ENCODE data around the gene FFAR4.

DNA sequence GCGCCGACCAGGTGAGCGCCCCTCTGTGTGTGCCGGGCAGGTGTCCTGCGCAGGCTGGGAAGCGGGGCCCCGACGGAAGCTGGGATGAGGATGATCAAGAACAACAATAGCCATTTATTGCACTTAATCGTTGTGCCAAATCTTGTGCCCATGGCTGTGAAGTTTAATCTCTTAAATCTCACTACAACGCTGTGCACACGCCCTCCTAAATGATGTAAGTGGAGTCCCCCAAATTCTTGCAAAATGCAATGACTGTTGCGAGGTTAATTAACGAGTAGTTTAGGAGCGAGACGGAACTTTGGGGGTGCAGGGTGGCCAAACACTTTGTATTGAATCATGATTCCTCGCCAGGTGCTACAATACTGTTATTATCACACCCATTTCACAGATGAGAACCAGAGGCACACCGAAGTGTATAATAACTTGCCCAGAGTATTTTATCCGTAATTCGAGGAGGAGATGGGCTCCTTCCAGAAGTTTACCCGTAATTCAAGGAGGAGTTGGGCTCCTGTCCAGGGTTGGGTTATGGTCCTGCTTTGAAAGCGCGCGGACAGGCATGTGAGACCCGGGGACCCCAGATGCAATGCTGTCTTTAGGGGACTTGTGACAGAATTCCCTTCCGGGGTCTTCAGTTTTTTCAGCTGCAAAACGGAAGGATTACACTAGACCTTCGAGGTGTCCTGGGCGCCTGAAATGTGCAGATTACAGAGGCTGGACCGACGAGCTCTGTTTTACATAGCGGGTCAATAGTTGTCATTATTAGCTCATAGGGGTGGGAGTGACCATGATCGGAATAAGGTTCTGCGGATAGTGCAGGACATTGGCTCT, 1.0 kb downstream of the FFAR4 start:
- TF ChIP-seq TAF1 (IDR thresholded peaks at IDR 0.05; ENCODE audit: low read depth, low read length) (no peak), CEBPB (IDR thresholded peaks at IDR 0.05; ENCODE audit: low read depth, low read length) (no peak), YY1 (IDR thresholded peaks at IDR 0.05; ENCODE audit: low read depth, low read length) (no peak), POLR2AphosphoS5 (IDR thresholded peaks at IDR 0.05; ENCODE audit: low read depth, low read length) (no peak), TAF7 (optimal IDR thresholded peaks at IDR 0.05; ENCODE audit: borderline replicate concordance, low read depth, low read length) (no peak), SUZ12 (IDR thresholded peaks at IDR 0.05; ENCODE audit: low read length) (peak; percentile 95), TCF12 (IDR thresholded peaks at IDR 0.05; ENCODE audit: low read depth, low read length) (no peak), ZNF274 (IDR thresholded peaks at IDR 0.05; ENCODE audit: borderline replicate concordance, extremely low read depth, low read length) (no peak), GABPA (IDR thresholded peaks at IDR 0.05; ENCODE audit: borderline replicate concordance, insufficient read depth, low read length) (no peak)
- TF ChIP-seq, protein P1, sequence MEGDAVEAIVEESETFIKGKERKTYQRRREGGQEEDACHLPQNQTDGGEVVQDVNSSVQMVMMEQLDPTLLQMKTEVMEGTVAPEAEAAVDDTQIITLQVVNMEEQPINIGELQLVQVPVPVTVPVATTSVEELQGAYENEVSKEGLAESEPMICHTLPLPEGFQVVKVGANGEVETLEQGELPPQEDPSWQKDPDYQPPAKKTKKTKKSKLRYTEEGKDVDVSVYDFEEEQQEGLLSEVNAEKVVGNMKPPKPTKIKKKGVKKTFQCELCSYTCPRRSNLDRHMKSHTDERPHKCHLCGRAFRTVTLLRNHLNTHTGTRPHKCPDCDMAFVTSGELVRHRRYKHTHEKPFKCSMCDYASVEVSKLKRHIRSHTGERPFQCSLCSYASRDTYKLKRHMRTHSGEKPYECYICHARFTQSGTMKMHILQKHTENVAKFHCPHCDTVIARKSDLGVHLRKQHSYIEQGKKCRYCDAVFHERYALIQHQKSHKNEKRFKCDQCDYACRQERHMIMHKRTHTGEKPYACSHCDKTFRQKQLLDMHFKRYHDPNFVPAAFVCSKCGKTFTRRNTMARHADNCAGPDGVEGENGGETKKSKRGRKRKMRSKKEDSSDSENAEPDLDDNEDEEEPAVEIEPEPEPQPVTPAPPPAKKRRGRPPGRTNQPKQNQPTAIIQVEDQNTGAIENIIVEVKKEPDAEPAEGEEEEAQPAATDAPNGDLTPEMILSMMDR (IDR thresholded peaks at IDR 0.05; ENCODE audit: control extremely low read depth in 1 of 3, insufficient read depth in 1 of 3, low read depth in 1 of 3, low read length in 3 of 3): no peak

All from H1 (cell line).